Lung (tissue), 12 donors: Measurements from ENCODE around the gene BACE2. TPM values are rescaled to one million over a fixed set of nuclear protein-coding genes. Genes with fewer than 3 reads are reported as not detected.

Experiments
- ATAC-seq: fragments of 200-7000 bp; cut with Tn5 transposase; one replicate; pipeline ENCODE4 v1.9.1; 2020; ENCODE audit warnings: moderate number of reproducible peaks; ENCODE audit not compliant: insufficient read depth, low FRiP score
- DNase-seq, 3 donors: peaks; one replicate each; pipeline ENCODE4 v3.0.0-alpha.2; 2013 to 2017
- H3K27ac ChIP-seq, 2 donors: one replicate each; pipeline ENCODE4 v1.5.1; 2013; ENCODE audit warnings: mild to moderate bottlenecking in 2 of 2, moderate library complexity in 2 of 2, control low read depth in 1 of 2, inconsistent platforms in 1 of 2, low read depth in 1 of 2, low read length in 1 of 2
- H3K27me3 ChIP-seq, 3 donors: one replicate each; pipeline ENCODE4 v1.5.1; 2013; ENCODE audit warnings: low read length in 2 of 3; ENCODE audit not compliant: control insufficient read depth in 3 of 3, insufficient read depth in 3 of 3
- H3K36me3 ChIP-seq, 4 donors: one replicate each; pipeline ENCODE4 v1.5.1; 2013; ENCODE audit warnings: low read length in 4 of 4, mild to moderate bottlenecking in 1 of 4, moderate library complexity in 1 of 4; ENCODE audit not compliant: control insufficient read depth in 4 of 4, insufficient read depth in 4 of 4
- H3K4me1 ChIP-seq, 5 donors: one replicate each; pipeline ENCODE4 v1.5.1; 2013; ENCODE audit warnings: low read length in 5 of 5, mild to moderate bottlenecking in 2 of 5, moderate library complexity in 1 of 5; ENCODE audit not compliant: control insufficient read depth in 5 of 5, insufficient read depth in 5 of 5
- H3K4me3 ChIP-seq: one replicate; pipeline ENCODE4 v1.5.1; 2013; ENCODE audit warnings: mild to moderate bottlenecking, control low read depth, moderate library complexity
- H3K9ac ChIP-seq, 2 donors: one replicate each; pipeline ENCODE4 v1.5.1; 2013; ENCODE audit warnings: low read length in 2 of 2, control low read depth in 1 of 2; ENCODE audit not compliant: insufficient read depth in 1 of 2
- H3K9me3 ChIP-seq, 4 donors: one replicate each; pipeline ENCODE4 v1.5.1; 2013; ENCODE audit warnings: low read length in 3 of 4, mild to moderate bottlenecking in 1 of 4, moderate library complexity in 1 of 4; ENCODE audit not compliant: control insufficient read depth in 4 of 4, insufficient read depth in 3 of 4
- WGBS, 2 donors: extraction: QIAGEN DNeasy Blood & Tissue Kit; methylation state at CpG; one replicate each; pipeline ENCODE4 v1.1.7; 2013; 5-methylcytosine and 5-hydroxymethylcytosine counted together
- polyA plus RNA-seq, 2 donors: library from polyadenylated mRNA; stranded (reverse); fragments of 200-250 nt; gene quantifications; one replicate each; pipeline ENCODE4 v1.2.1, GENCODE V29; 2013
- total RNA-seq, 2 donors: library from RNA; depleted of rRNA in 1 of 2; stranded (reverse); fragments of >200 nt in 1 of 2; gene quantifications; one replicate each; pipeline ENCODE4 v1.2.1, GENCODE V29; 2014 to 2021
- TF ChIP-seq, protein P1 (sequence below): IDR thresholded peaks from 2 replicates; pipeline ENCODE4 v1.5.1; 2012; ENCODE audit warnings: mild to moderate bottlenecking; ENCODE audit errors: control extremely low read depth, extremely low read depth
- donor health status: control.
- donor health status: control.
- donor health status: Bipolar disorder and iron deficiency.
- donor health status: healthy.
- donor health status: DM: yes; HTN: yes; CAD: no.

The BACE2 gene
- total and polyA plus RNA-seq, 4 donors, result 9.3 to 49.9 (median 33.8) TPM

GRCh38 chr21:41208376-41208763 is 40.4 kb downstream of the BACE2 start:
- Histone ChIP-seq H3K27me3 (no peaks in the 10 kb centered on the region), H3K9me3 (no peaks in the 10 kb centered on the region), H3K4me3 (no peak overlapping the region), H3K36me3 (no peaks in the 10 kb centered on the region), H3K9ac (no peak overlapping the region), H3K27ac (no peak overlapping the region), H3K4me1 (peaks cover 0 to 8% (median 0%) of the 10 kb centered on the region in 5 donors)
- ATAC-seq (no peak), DNase-seq (no peak)
- TF ChIP-seq, protein P1, sequence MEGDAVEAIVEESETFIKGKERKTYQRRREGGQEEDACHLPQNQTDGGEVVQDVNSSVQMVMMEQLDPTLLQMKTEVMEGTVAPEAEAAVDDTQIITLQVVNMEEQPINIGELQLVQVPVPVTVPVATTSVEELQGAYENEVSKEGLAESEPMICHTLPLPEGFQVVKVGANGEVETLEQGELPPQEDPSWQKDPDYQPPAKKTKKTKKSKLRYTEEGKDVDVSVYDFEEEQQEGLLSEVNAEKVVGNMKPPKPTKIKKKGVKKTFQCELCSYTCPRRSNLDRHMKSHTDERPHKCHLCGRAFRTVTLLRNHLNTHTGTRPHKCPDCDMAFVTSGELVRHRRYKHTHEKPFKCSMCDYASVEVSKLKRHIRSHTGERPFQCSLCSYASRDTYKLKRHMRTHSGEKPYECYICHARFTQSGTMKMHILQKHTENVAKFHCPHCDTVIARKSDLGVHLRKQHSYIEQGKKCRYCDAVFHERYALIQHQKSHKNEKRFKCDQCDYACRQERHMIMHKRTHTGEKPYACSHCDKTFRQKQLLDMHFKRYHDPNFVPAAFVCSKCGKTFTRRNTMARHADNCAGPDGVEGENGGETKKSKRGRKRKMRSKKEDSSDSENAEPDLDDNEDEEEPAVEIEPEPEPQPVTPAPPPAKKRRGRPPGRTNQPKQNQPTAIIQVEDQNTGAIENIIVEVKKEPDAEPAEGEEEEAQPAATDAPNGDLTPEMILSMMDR, result no peak
- 79 to 89% methylated on average over 6 of the region's 6 CpGs for WGBS, 2 donors

DNA sequence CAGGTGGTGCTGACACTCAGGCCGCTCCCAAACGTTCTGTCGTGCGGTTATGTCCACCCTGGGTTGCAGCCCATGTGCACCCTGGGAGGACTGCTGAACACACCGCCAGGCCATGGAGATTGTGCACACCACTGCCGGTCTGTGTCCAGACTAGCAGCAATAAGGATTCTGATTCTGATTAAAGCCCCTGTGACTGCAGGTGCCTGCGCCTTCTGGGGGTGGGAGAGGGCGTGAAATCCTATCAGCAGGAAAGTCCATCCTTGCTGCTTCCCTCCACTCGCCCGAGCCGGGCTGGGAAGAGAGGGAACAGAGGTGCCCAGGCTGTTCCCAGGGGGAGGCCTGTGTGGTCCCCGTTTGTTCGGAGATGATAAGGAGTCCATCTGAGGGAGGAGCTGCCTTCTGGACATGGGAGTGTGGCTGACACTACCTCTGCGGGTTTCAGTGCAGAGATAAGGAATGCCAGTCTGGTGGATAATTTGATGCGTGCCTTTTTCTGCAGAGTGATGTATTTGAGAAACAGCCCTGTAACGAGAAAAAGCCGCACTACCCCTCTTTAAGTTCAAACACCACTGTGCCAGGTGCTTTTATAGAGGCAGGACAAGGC is 41.2 kb downstream of the BACE2 start:
- 89 to 95% methylated on average over 17 of the region's 17 CpGs for WGBS, 2 donors
- Histone ChIP-seq H3K4me1 (peaks cover 0 to 8% (median 0%) of the 10 kb centered on the region in 5 donors), H3K9ac (no peak overlapping the region), H3K27me3 (no peaks in the 10 kb centered on the region), H3K27ac (no peak overlapping the region), H3K36me3 (no peaks in the 10 kb centered on the region), H3K4me3 (no peak overlapping the region), H3K9me3 (no peaks in the 10 kb centered on the region)
- TF ChIP-seq, protein P1, result no peak
- no peak for ATAC-seq
- DNase-seq, result no peak

DNA sequence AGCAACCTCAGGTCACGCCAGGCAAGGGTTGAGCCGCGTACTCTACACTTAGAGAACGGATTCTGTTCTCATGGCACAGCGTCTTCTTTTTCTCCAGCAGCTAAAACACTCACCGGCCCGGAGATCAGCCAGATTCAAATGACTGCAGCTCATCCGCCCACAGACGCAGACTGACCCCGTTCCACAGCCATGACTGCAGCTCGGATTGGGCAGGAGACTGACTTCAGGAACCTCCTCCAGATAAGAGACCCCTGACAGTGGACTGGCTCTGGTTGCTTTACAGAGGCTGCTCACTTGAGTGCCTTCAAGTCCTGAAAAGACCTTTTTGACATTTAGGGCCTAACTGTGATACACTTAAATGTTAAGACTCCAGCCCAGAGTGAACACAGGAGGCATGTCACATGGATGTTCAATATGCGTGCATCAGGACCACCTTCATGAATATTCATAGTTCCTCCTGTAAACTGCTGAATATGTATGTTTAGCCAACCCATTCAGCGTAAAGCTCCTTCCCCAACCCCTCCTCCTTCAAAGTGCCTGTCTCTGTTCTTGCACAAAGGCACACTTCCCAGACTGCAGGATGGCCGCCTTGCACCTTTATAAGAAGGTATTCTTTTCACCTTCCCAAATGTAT is 42.6 kb downstream of the BACE2 start:
- TF ChIP-seq, protein P1, result no peak
- DNase-seq (no peak), ATAC-seq (no peak)
- Histone ChIP-seq H3K9me3 (no peaks in the 10 kb centered on the region), H3K27me3 (no peaks in the 10 kb centered on the region), H3K36me3 (no peaks in the 10 kb centered on the region), H3K27ac (no peak overlapping the region), H3K4me3 (no peak overlapping the region), H3K9ac (no peak overlapping the region), H3K4me1 (peaks cover 0 to 8% (median 0%) of the 10 kb centered on the region in 5 donors)
- 90 to 94% methylated on average over 14 of the region's 14 CpGs for WGBS, 2 donors
